Activated naive CD8-positive, alpha-beta T cell treated with anti-CD3 and anti-CD28 coated beads for 36 hours (primary cell): ENCODE measurements around the gene MRPL9. TPM values are rescaled to one million over a fixed set of nuclear protein-coding genes. Genes with fewer than 3 reads are reported as not detected.

ENCODE experiments used
- DNase-seq: peaks from one replicate; pipeline ENCODE4 v3.0.0; 2021
- H3K27ac Mint-ChIP-seq: one replicate; pipeline ENCODE4 v1.8.0; 2022; ENCODE audit warnings: mild to moderate bottlenecking, moderate library complexity, mixed read lengths
- H3K27me3 Mint-ChIP-seq: one replicate; pipeline ENCODE4 v1.8.0; 2022; ENCODE audit warnings: mild to moderate bottlenecking, mixed read lengths
- H3K36me3 Mint-ChIP-seq: one replicate; pipeline ENCODE4 v1.8.0; 2021; ENCODE audit warnings: mild to moderate bottlenecking, mixed read lengths
- H3K4me1 Mint-ChIP-seq: one replicate; pipeline ENCODE4 v1.8.0; 2021; ENCODE audit warnings: mixed read lengths
- H3K4me3 Mint-ChIP-seq: one replicate; pipeline ENCODE4 v1.8.0; 2022; ENCODE audit warnings: mild to moderate bottlenecking, moderate library complexity, mixed read lengths
- H3K9me3 Mint-ChIP-seq: one replicate; pipeline ENCODE4 v1.8.0; 2022; ENCODE audit warnings: mixed read lengths
- total RNA-seq, 2 experiments: library from RNA; stranded (reverse); gene quantifications; one replicate each; pipeline ENCODE4 v1.2.3, GENCODE V29; 2021

MRPL9 gene
- total RNA-seq = 100 to 1,000 TPM; 157 to 172 TPM

GRCh38 chr1:151762941-151763921, at the start of gene MRPL9:
Gene MRPL9 (minus strand): TSS chr1:151763496. CDS start chr1:151763479, 17 bp downstream.
- peak; percentile 91 for DNase-seq
- Mint-ChIP-seq H3K9me3 (no peaks in the 10 kb centered on the region), H3K36me3 (peaks cover 14% of the 10 kb centered on the region), H3K4me1 (peaks cover 20% of the 10 kb centered on the region), H3K4me3 (peak within 1 kb of the TSS; percentile 91), H3K27me3 (no peaks in the 10 kb centered on the region), H3K27ac (peak within 1 kb of the TSS; percentile 95)

- H3K9me3 Mint-ChIP-seq = no peaks in the 10 kb centered on the region
- no peak overlapping the region for H3K27ac Mint-ChIP-seq
- no peak overlapping the region for H3K4me3 Mint-ChIP-seq
- no peaks in the 10 kb centered on the region for H3K27me3 Mint-ChIP-seq
- no peaks in the 10 kb centered on the region for H3K36me3 Mint-ChIP-seq
- peaks cover 6% of the 10 kb centered on the region for H3K4me1 Mint-ChIP-seq
- DNase-seq = no peak
Observed at GRCh38 chr1:151811181-151811580, 47.9 kb upstream of the MRPL9 start.

GRCh38 chr1:151809985-151810556, 46.8 kb upstream of the MRPL9 start:
- Mint-ChIP-seq H3K4me1 (no peaks in the 10 kb centered on the region), H3K27ac (no peak overlapping the region)

DNA sequence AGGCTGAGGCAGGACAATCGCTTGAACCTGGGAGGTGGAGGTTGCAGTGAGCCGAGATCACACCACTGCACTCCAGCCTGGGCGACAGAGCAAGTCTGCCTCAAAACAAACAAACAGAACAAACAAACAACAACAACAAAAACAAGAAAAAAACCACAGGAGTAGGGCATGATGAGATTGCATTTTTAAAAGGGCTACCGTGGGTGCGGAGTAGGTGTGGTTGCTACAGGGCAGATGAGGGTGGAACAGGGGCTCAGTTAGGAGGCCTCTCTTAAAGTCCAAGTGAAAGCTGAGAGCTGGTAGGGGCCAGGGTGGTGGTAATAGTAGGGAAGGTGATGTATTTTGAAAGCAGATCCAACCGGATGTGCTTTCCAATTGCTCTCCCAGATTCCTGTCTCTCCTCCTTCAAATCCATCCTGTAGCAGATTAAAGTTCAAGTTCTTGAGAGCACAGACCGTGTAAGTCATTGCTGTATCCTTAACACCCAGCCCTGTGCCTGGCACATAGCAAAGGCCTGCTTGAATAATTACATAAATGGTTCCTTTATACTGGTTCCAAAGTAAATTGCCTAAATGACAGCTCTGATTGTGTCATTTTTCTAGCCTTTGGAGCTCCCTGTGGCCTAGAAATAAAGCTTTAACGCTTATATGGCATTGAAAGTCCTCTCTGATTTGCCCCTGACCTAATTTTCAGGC, 46.1 kb upstream of the MRPL9 start:
- Mint-ChIP-seq H3K4me3 (no peak overlapping the region), H3K9me3 (no peaks in the 10 kb centered on the region), H3K27me3 (no peaks in the 10 kb centered on the region), H3K4me1 (no peaks in the 10 kb centered on the region), H3K27ac (no peak overlapping the region), H3K36me3 (no peaks in the 10 kb centered on the region)
- DNase-seq = no peak

More at GRCh38 chr1:151809985-151810556, 46.8 kb upstream of the MRPL9 start:
- DNase-seq = no peak
- no peak overlapping the region for H3K4me3 Mint-ChIP-seq
- H3K9me3 Mint-ChIP-seq = no peaks in the 10 kb centered on the region
- no peaks in the 10 kb centered on the region for H3K36me3 Mint-ChIP-seq
- no peaks in the 10 kb centered on the region for H3K27me3 Mint-ChIP-seq

GRCh38 chr1:151807766-151808165, 44.5 kb upstream of the MRPL9 start:
- Mint-ChIP-seq H3K9me3 (no peaks in the 10 kb centered on the region), H3K4me3 (no peak overlapping the region), H3K4me1 (no peaks in the 10 kb centered on the region), H3K27ac (no peak overlapping the region), H3K36me3 (no peaks in the 10 kb centered on the region), H3K27me3 (no peaks in the 10 kb centered on the region)
- DNase-seq = no peak

DNA sequence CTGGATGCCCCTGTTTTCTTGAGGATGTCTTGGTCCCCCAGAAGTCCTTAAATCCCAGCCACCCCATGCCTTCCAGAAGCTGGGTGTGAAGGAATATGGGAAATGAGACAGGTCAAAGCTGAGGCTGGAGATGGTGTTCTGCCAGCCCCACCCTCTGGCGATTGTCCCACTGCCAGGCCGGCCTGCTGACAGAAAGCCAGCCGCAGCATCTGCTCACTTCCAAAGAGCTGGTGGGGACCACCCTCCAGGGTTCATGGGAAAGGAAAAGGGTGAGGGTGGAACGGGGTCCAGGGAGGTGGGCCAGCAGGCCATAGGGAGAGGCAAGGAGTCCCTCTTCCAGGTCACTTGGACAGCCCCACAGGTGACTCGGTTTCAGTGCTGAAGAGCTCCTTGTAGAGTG, 43.8 kb upstream of the MRPL9 start:
- Mint-ChIP-seq H3K9me3 (no peaks in the 10 kb centered on the region), H3K4me1 (no peaks in the 10 kb centered on the region), H3K27me3 (no peaks in the 10 kb centered on the region), H3K36me3 (no peaks in the 10 kb centered on the region), H3K27ac (no peak overlapping the region), H3K4me3 (no peak overlapping the region)
- DNase-seq = no peak

GRCh38 chr1:151806170-151806569, 42.9 kb upstream of the MRPL9 start:
- DNase-seq = no peak
- no peaks in the 10 kb centered on the region for H3K36me3 Mint-ChIP-seq
- no peaks in the 10 kb centered on the region for H3K27me3 Mint-ChIP-seq
- no peak overlapping the region for H3K27ac Mint-ChIP-seq
- H3K4me1 Mint-ChIP-seq = no peaks in the 10 kb centered on the region
- H3K9me3 Mint-ChIP-seq = no peaks in the 10 kb centered on the region
- no peak overlapping the region for H3K4me3 Mint-ChIP-seq

DNA sequence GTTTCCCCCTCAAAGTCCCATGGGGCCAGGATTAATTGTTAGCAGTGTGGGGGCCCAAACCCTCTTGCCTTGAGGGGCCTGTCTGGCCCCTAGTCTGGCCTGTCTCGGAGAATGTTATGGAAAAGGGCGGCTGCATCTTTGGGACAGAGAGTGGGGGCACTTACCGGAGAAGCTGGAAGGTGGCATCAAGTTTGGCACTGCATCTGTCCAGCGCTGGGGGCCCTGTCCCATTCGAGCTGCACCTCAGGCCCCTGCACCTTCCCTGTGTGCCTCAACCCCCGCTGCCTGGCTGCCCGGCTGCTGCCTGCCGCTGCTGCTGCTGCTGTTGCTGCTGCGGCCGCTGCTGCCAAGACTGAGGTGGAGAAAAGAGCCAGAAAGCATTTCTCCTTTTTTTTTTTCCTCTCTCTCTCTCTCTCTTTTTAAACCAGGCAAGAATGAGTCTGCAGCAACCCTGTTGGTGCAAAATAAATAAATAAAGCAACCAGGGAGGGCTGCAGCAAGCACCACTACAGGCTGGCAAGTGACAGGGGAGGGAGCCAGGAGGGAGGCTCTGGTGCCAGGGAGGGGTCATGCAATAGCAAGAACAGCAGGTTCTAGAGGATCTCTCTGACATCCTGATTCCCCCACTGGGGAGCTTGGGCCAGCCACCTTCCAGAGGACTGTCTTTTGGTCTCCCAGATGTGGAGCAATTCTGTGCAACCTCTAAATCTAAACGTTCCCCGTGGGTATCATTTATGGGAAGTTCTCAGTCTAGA, 41.9 kb upstream of the MRPL9 start, which contains the start of gene LINGO4:
Gene LINGO4, minus strand, starts transcription at position 354 of the 755 bp plus-strand sequence. CDS start 2,715 bp downstream, outside the sequence.
- no peaks in the 10 kb centered on the region for H3K36me3 Mint-ChIP-seq
- no peaks in the 10 kb centered on the region for H3K9me3 Mint-ChIP-seq
- H3K27me3 Mint-ChIP-seq = no peaks in the 10 kb centered on the region
- no peak within 1 kb of the TSS for H3K27ac Mint-ChIP-seq
- H3K4me3 Mint-ChIP-seq = no peak within 1 kb of the TSS
- DNase-seq = no peak
- H3K4me1 Mint-ChIP-seq = peaks cover 3% of the 10 kb centered on the region

- no peak for DNase-seq
- H3K4me3 Mint-ChIP-seq = no peak overlapping the region
- no peaks in the 10 kb centered on the region for H3K27me3 Mint-ChIP-seq
- H3K4me1 Mint-ChIP-seq = peaks cover 3% of the 10 kb centered on the region
- H3K27ac Mint-ChIP-seq = no peak overlapping the region
- no peaks in the 10 kb centered on the region for H3K9me3 Mint-ChIP-seq
- no peaks in the 10 kb centered on the region for H3K36me3 Mint-ChIP-seq
Observed at GRCh38 chr1:151803915-151804314, 40.6 kb upstream of the MRPL9 start.

- Mint-ChIP-seq H3K27ac (no peak overlapping the region), H3K9me3 (no peaks in the 10 kb centered on the region), H3K27me3 (no peaks in the 10 kb centered on the region), H3K36me3 (no peaks in the 10 kb centered on the region), H3K4me1 (peaks cover 3% of the 10 kb centered on the region), H3K4me3 (no peak overlapping the region)
- no peak for DNase-seq
Observed at GRCh38 chr1:151803164-151803563, 39.9 kb upstream of the MRPL9 start.

GRCh38 chr1:151802372-151802771, 39.1 kb upstream of the MRPL9 start:
- H3K9me3 Mint-ChIP-seq = no peaks in the 10 kb centered on the region
- DNase-seq = no peak
- H3K27ac Mint-ChIP-seq = no peak overlapping the region
- peaks cover 3% of the 10 kb centered on the region for H3K4me1 Mint-ChIP-seq
- no peaks in the 10 kb centered on the region for H3K27me3 Mint-ChIP-seq
- H3K4me3 Mint-ChIP-seq = no peak overlapping the region
- no peaks in the 10 kb centered on the region for H3K36me3 Mint-ChIP-seq

GRCh38 chr1:151801846-151802245, 38.5 kb upstream of the MRPL9 start:
- Mint-ChIP-seq H3K4me3 (no peak overlapping the region), H3K9me3 (no peaks in the 10 kb centered on the region), H3K4me1 (peaks cover 3% of the 10 kb centered on the region), H3K27ac (no peak overlapping the region), H3K36me3 (no peaks in the 10 kb centered on the region), H3K27me3 (no peaks in the 10 kb centered on the region)
- DNase-seq = no peak

DNA sequence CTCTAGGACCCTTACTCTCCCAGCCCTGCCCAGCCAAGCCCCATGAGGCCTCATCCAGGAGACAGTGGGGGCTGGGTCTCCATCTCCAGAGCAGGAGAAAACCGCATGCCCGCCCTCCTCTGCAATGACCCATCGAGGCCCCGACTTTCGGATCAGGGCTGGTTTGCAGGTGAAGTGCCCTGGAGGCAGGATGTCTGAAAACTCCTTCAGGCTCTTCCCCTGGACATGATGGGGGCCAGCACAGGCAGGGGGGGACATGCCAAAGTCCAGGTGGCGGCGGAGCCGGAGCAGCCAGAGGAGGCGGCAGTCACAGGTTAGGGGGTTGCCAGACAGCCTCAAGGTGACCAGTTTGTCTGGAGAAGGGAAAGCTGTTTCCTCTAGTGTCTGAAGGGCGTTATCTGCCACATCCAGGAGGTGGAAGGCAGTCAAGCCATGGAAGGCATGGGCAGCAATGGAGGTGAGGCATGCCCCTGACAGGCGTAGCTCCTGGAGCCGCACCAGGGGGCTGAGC, 38.1 kb upstream of the MRPL9 start:
- no peaks in the 10 kb centered on the region for H3K36me3 Mint-ChIP-seq
- H3K27ac Mint-ChIP-seq = no peak overlapping the region
- H3K4me1 Mint-ChIP-seq = peaks cover 3% of the 10 kb centered on the region
- H3K4me3 Mint-ChIP-seq = no peak overlapping the region
- H3K9me3 Mint-ChIP-seq = no peaks in the 10 kb centered on the region
- no peaks in the 10 kb centered on the region for H3K27me3 Mint-ChIP-seq
- DNase-seq = no peak

DNA sequence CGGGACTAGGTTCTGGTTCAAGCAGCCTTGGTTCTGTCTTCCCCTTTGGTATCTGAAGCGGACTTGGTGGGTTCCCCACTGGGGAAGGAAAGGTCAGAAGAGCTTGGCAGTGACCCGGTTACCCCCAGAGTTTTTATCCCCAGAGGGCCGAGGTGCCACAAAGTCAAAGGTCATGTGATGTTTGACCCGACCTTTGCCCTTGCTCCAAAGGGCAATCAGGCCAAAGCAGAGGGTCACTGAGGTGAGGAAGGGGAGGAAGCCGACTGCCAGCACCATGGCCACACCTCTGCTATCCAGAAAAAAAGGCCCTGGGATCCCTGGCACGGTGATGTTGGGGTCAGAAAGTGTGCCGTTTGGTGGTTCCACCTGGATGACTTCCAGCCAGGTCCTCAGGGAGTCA, 37.5 kb upstream of the MRPL9 start:
- no peaks in the 10 kb centered on the region for H3K9me3 Mint-ChIP-seq
- no peak for DNase-seq
- H3K4me1 Mint-ChIP-seq = peaks cover 3% of the 10 kb centered on the region
- no peak overlapping the region for H3K4me3 Mint-ChIP-seq
- H3K27me3 Mint-ChIP-seq = no peaks in the 10 kb centered on the region
- H3K36me3 Mint-ChIP-seq = no peaks in the 10 kb centered on the region
- no peak overlapping the region for H3K27ac Mint-ChIP-seq
